Measurements from ENCODE around the gene LENEP. TPM values are rescaled to one million over a fixed set of nuclear protein-coding genes. Genes with fewer than 3 reads are reported as not detected.

LENEP gene
- total and polyA plus RNA-seq, 11 donors = not detected

DNA sequence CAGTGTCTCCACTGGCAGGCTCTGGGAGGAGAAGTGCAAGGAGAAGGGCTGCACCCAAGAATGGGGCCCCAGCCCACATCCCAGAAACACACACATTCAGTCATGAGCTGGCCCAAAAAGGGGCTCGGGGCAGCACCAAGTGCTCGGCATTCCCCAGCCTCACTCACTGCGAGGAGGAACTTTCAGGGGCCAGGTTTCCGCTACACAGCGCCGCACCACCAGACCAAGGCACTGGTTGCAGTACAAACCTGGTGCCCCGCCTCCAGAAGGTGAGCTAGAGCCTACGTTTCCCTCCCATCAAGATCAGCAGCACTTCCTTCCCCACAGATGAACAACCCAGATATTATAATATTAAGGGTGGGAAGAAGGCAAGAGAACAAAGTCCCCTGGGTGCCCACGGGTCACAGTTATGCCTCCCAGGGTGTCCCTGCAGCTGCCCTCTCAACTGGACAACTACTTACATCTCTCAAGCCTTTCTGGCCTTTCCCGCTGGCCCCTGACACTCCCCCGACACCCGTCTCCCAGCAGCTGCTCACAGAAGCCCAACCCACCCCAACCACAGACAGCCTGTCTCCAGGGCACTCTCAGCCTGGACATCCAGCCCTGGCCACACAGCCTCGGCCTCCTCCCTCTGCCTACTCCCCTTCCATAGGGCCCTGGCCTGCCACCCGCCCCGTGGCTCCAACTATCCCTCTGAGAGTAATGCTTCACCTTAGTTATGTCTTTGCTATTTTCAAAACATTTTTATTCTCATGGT is 41.3 kb upstream of the LENEP start:
- ATAC-seq (no peak), DNase-seq (peak in 1 of 5 donors; percentile 59)
- WGBS, 4 donors = 73 to 82% (median 79%) methylated on average over 14 to 15 of the region's 15 CpGs
- H3K36me3 ChIP-seq = peaks cover 0 to 34% (median 22%) of the 10 kb centered on the region in 9 donors
- no peaks in the 10 kb centered on the region for H3K9me3 ChIP-seq
- TF ChIP-seq, protein P1, sequence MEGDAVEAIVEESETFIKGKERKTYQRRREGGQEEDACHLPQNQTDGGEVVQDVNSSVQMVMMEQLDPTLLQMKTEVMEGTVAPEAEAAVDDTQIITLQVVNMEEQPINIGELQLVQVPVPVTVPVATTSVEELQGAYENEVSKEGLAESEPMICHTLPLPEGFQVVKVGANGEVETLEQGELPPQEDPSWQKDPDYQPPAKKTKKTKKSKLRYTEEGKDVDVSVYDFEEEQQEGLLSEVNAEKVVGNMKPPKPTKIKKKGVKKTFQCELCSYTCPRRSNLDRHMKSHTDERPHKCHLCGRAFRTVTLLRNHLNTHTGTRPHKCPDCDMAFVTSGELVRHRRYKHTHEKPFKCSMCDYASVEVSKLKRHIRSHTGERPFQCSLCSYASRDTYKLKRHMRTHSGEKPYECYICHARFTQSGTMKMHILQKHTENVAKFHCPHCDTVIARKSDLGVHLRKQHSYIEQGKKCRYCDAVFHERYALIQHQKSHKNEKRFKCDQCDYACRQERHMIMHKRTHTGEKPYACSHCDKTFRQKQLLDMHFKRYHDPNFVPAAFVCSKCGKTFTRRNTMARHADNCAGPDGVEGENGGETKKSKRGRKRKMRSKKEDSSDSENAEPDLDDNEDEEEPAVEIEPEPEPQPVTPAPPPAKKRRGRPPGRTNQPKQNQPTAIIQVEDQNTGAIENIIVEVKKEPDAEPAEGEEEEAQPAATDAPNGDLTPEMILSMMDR (IDR thresholded peaks at IDR 0.05) = no peak
- TF ChIP-seq POLR2A (IDR thresholded peaks at IDR 0.05) = no peak
- H3K4me3 ChIP-seq = peak overlapping the region in 1 of 12 donors; percentile 35
- intact Hi-C loops (cut with DNase I) = loop anchor here in 1 of 10 donors (10.0 kb wide), 1 partner anchor 103 kb away; the partner anchor contains the start of gene ADAM15
- H3K27me3 ChIP-seq = no peaks in the 10 kb centered on the region
- peaks cover 8 to 50% (median 37%) of the 10 kb centered on the region in 12 donors for H3K4me1 ChIP-seq
- H3K27ac ChIP-seq = peak overlapping the region in 2 of 12 donors; percentile 11 to 29

DNA sequence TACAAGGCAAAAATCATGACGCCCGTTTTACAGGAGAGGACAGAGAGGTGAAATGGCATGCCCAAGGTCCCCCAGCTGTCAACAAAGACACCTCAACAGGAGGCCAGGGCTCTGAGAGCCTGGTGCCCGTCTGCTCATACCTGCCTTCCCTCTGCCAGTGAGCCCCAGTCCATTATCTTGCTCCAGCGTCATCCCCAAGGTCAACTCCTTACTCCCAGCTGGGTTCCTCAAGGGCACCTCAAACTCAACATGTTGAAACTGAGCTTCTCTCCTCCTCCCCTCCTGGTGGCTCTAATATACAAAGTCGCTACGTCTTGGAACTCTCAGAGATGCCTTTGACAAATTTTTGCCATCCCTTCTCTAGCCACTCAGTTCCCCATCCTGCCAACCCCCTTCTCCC is 40.7 kb upstream of the LENEP start:
- Histone ChIP-seq H3K36me3 (peaks cover 0 to 29% (median 17%) of the 10 kb centered on the region in 9 donors), H3K27me3 (no peaks in the 10 kb centered on the region), H3K4me3 (no peak overlapping the region), H3K9me3 (no peaks in the 10 kb centered on the region), H3K27ac (peak overlapping the region in 2 of 12 donors; percentile 11 to 85), H3K4me1 (peaks cover 8 to 55% (median 39%) of the 10 kb centered on the region in 12 donors)
- DNase-seq = peak in 1 of 5 donors; percentile 10
- no peak for ATAC-seq
- WGBS, 4 donors = 71 to 77% (median 74%) methylated on average over 6 of the region's 6 CpGs
- TF ChIP-seq, protein P1 (IDR thresholded peaks at IDR 0.05) = no peak
- TF ChIP-seq POLR2A (IDR thresholded peaks at IDR 0.05) = no peak
- intact Hi-C loops (cut with DNase I) = loop anchor here in 1 of 10 donors (10.0 kb wide), 1 partner anchor 102 kb away; the partner anchor contains the start of gene ADAM15

DNA sequence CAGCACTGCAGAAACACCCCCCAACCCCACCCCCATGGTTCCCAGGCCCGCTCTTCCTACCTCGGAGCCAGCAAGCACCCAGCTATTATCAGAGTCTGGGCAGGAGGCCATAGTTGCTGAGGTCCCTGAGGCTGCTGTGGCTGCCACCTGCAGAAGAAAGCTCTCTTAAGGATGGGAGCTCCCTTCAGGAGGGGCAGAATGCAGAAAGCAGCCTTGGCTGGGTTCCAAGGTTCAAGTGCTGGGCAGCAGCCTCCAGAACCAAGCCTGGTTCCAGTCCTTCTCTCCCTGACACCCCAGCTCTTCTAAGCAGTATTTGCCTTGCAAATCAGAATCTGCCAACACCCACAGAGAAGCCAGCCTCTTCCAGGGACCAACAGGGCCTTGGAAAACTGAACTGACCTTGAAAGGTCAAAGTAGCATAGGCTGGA is 39.8 kb upstream of the LENEP start:
- ATAC-seq (no peak), DNase-seq (peak in 1 of 5 donors; percentile 17)
- intact Hi-C loops (cut with DNase I) = loop anchor here in 1 of 10 donors (10.0 kb wide), 1 partner anchor 101 kb away; the partner anchor contains the start of gene ADAM15
- Histone ChIP-seq H3K27me3 (no peaks in the 10 kb centered on the region), H3K4me3 (peak overlapping the region in 1 of 12 donors; percentile 16), H3K27ac (peak overlapping the region in 1 of 12 donors; percentile 85), H3K9me3 (no peaks in the 10 kb centered on the region), H3K4me1 (peaks cover 8 to 64% (median 39%) of the 10 kb centered on the region in 12 donors), H3K36me3 (peaks cover 0 to 29% (median 17%) of the 10 kb centered on the region in 9 donors)
- 52 to 57% (median 54%) methylated on average over 2 of the region's 2 CpGs for WGBS, 4 donors
- no peak for TF ChIP-seq POLR2A (IDR thresholded peaks at IDR 0.05)
- TF ChIP-seq, protein P1 (IDR thresholded peaks at IDR 0.05) = no peak

DNA sequence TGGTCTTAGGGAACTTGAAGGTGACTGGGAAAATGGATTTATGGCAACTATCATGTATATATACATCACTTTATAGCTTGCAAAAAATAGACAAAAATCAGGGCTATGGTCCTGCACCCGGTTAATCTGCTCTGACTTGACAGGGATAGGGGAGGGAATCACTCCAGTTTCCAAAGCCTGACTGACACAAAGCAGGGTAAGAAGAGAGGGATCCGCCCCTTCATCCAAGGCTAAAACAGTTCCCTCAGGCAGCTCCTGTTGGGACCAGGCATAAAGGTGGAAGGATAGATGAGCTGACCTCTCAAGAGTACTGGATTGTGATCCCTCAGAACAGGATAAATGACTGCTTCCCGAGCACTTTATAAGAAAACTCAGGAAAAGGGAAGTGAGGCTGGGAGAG is 38.8 kb upstream of the LENEP start:
- peak overlapping the region in 1 of 12 donors; percentile 85 for H3K27ac ChIP-seq
- ATAC-seq (no peak), DNase-seq (no peak)
- H3K27me3 ChIP-seq = no peaks in the 10 kb centered on the region
- peaks cover 8 to 65% (median 39%) of the 10 kb centered on the region in 12 donors for H3K4me1 ChIP-seq
- H3K4me3 ChIP-seq = peak overlapping the region in 5 of 12 donors; percentile 56 to 82 (median 78)
- peaks cover 0 to 32% (median 25%) of the 10 kb centered on the region in 9 donors for H3K36me3 ChIP-seq
- 68 to 88% (median 75%) methylated on average over 3 of the region's 3 CpGs for WGBS, 4 donors
- no peaks in the 10 kb centered on the region for H3K9me3 ChIP-seq
- intact Hi-C loops (cut with DNase I) = loop anchor here in 1 of 10 donors (10.0 kb wide), 1 partner anchor 100 kb away; the partner anchor contains the start of gene ADAM15
- TF ChIP-seq, protein P1 (IDR thresholded peaks at IDR 0.05) = no peak
- TF ChIP-seq POLR2A (IDR thresholded peaks at IDR 0.05) = no peak

Data from heart left ventricle (tissue), 16 donors.